SHP77 (cell line): ENCODE results near the gene ATP9B.
A peak's percentile ranks its signal among the peaks of the same experiment; 100 is the strongest.
"Not testable (repeated sequence)": the region's sequence is repeated elsewhere in the genome, so short reads cannot be mapped to it uniquely, and the experiment has no call there.

Source experiments
- DNase-seq, 2 experiments: peaks; one replicate each; lab custom pipeline; 2025; lab: John Stamatoyannopoulos, UW

The ATP9B gene

GRCh38 chr18:79365701-79366100 lies 296.5 kb downstream of the ATP9B start:
- no peak for DNase-seq

GRCh38 chr18:79366177-79367094 lies 297.2 kb downstream of the ATP9B start:
- no peak for DNase-seq

- no peak for DNase-seq
Measured at GRCh38 chr18:79367480-79367879, 298.3 kb downstream of the ATP9B start.

- no peak for DNase-seq
Measured at GRCh38 chr18:79367989-79368388, 298.8 kb downstream of the ATP9B start.

GRCh38 chr18:79368681-79369080 lies 299.5 kb downstream of the ATP9B start:
- no peak for DNase-seq

GRCh38 chr18:79371561-79372121 lies 302.4 kb downstream of the ATP9B start:
- no peak for DNase-seq

GRCh38 chr18:79372461-79372860 lies 303.3 kb downstream of the ATP9B start:
- no peak for DNase-seq

GRCh38 chr18:79372991-79373390 lies 303.8 kb downstream of the ATP9B start:
- DNase-seq = no peak

GRCh38 chr18:79373736-79374135 lies 304.5 kb downstream of the ATP9B start:
- DNase-seq = no peak

GRCh38 chr18:79374408-79375171 lies 305.4 kb downstream of the ATP9B start:
- DNase-seq = no peak

GRCh38 chr18:79375441-79376154 lies 306.4 kb downstream of the ATP9B start:
- DNase-seq = no peak

- DNase-seq = not testable (repeated sequence)
Measured at GRCh38 chr18:79376661-79377060, 307.5 kb downstream of the ATP9B start.

GRCh38 chr18:79377187-79377891 lies 308.1 kb downstream of the ATP9B start:
- DNase-seq = no peak

- DNase-seq = no peak
Measured at GRCh38 chr18:79378536-79379250, 309.5 kb downstream of the ATP9B start.

GRCh38 chr18:79379251-79379905 lies 310.2 kb downstream of the ATP9B start:
- no peak for DNase-seq

GRCh38 chr18:79379931-79380815 lies 311.0 kb downstream of the ATP9B start:
- no peak for DNase-seq

GRCh38 chr18:79380816-79381806 lies 311.9 kb downstream of the ATP9B start:
- peak; percentile 26 to 33 for DNase-seq

- DNase-seq = no peak
Measured at GRCh38 chr18:79381811-79382311, 312.7 kb downstream of the ATP9B start.
